HG03520 (cell line): ENCODE data around the gene CALM1.
A peak's percentile ranks its signal among the peaks of the same experiment; 100 is the strongest.

Experiments
- ATAC-seq: cut with Tn5 transposase; IDR thresholded peaks from one replicate; pipeline ENCODE4 v1.9.1; 2021; ENCODE audit warnings: mild to moderate bottlenecking, moderate library complexity; ENCODE audit not compliant: unreplicated experiment

Gene CALM1

GRCh38 chr14:90396341-90397339 is at the start of gene CALM1:
CALM1 (plus strand) TSS chr14:90397029; CDS start chr14:90397231, 202 bp downstream.
- ATAC-seq, result peak; percentile 60

DNA sequence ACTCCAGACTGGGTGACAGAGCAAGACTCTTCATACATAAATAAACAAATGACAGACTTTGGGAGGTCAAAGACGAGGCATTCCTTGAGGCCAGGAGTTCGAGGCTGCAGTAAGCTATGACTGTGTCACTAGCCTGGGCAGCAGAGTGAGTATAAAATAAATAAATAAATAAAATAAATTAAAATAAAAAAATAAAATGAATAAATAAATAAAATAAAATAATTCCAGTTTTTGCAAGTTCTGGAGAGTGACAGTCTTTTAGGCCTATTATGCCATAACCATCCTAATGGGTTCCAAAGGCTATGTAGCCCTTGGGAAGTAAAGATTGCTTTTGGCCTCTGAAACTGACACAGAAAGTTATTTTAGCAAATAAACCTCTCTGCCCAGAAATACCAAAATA is 48.6 kb upstream of the CALM1 start:
- ATAC-seq, result no peak

DNA sequence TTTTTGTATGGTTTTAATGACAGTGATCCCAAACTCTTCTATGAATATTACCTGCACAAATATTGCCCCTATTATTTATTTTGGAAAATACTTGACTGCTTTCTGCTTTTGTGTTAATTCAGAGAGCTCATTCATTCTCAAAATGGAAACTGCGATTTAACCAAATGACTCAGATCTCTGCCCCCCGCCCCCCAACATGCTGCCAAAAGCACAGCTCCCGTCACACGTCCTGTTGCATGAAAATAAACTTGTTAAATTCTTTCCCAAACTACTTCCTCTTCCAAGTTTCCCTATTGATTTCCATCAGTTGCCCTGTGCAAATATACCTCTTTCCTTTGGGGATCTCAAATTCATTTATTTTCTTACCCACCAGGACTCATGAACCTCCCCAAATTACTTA is 47.1 kb upstream of the CALM1 start:
- no peak for ATAC-seq

DNA sequence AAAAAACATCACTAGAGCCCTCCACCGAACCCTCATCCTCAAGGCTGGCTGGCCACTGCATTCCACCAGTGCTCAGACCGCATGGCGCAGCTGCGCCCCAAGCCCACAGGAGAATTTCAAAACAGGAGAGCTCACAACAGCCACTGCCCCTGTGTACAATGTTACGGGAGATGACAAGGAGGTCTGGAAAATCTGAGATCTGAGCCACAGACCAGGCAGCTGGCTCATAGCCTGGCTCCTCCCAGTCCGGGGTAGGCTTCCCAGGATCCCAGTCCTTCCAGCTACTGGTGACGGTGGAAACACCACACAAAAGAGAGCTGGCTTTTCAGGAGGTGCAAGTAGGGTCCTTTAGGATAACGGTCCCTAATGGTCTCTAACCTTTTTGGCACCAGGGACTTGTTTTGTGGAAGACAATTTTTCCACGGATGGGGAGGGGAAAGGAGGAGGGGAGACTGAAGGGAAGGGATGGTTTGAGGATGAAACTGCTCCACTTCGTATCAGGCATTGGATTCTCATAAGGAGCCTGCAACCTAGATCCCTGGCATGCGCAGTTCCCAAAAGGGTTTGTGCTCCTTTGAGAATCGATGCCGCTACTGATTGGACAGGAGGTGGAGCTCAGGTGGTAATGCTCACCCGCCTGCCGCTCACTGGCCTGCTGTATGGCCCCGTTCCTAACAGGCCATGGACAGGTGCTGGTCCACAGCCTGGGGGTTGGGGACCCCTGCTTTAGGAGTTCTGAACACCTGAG is 42.1 kb upstream of the CALM1 start:
- ATAC-seq, result no peak

DNA sequence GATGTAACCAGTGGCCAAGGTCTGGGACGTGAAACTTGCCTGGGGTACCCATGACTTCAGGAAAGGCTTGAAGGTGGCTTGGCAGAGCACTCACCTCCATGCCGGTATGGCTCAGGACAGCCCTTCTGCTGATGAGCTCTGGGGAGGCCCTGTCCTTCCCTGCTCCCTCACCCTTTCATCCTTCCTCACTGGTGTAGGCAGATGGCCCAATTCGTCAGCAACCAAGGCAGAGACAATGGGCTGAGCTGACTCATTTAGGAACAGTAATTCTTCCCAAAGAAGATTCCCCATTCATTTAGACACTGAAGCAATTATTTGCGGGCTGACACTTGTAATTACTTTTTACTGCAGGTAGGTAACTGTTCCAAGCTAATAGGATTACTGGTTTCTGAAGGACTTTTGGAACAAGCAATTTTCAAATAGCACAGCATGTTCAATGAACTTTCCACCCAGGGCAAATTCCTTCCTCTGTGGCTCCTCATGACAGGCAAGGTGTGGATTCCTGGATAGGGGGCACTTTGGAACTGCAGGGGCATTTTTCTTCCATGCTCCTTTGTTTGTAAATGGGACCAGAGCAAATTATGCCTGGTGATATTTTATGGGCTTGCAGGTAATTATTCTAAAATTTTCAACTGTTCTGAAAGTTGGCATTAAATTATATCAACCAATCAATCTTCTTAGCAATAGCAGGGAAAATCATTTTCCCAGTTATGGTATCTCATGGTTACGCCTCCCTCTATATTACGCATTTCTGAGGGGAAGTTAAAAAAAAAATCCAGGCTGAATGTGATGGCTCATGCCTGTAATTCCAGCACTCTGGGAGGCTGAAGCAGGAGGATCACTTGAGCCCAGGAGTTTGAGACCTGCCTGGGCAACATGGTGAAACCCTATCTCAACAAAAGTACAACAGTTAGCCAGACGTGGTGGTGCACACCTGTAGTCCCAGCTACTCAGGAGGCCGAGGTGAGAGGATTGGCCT is 41.0 kb upstream of the CALM1 start:
- ATAC-seq, result no peak

DNA sequence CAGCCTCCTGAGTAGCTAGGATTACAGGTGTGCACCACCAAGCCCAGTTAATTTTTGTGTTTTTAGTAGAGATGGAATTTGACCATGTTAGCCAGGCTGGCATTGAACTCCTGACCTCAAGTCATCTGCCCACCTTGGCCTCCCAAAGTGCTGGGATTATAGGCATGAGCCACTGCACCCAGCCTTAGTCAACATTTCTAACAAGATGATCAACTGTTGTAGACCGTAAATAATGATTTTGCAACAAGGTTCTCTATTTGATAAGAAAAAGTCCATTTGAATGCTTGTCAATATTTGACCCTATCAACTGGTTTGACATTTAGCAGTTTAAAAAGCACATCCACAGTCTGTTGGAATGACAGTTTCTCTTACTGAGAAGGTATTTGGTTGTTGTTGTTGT is 39.9 kb upstream of the CALM1 start:
- ATAC-seq, result no peak

- ATAC-seq, result no peak
Measured at GRCh38 chr14:90358359-90358758, 38.5 kb upstream of the CALM1 start.

GRCh38 chr14:90361865-90362557 is 34.8 kb upstream of the CALM1 start:
- ATAC-seq, result no peak

- ATAC-seq, result no peak
Measured at GRCh38 chr14:90362558-90362896, 34.3 kb upstream of the CALM1 start.

DNA sequence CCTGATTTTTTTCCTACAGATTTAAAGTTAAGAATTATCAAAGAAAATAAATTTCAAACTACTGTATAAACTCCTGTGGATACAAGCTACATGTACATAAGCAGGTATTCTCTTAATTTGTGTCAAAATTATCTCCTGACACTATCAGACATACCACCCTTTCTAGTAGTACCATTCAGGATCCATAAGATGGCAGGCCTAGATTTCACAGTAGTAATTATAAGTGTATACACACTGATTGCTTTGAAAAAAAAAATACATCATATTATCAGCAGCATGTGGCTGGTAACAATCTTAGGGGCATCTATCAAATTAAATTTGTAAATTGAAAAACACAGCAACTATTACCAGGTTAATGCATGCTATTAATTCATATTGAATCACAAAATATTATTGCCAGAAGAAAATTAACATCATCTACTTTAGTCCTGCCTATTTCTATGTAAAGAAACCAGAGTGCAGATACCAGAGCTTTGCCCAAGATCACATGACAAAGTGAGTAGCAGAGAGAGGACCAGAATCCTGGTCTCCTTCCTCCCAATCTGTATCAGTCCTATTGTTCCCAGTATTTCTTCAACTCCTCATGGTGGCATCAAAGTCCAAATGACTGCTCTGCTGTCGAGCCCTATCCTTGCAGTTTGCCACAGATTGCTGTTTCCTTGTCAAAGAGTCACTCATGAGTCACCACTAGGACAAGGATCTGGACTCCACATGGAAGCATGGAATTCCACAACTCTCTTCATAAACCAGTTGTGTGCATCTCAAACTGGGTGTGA is 27.7 kb upstream of the CALM1 start:
- ATAC-seq, result no peak

- ATAC-seq, result no peak
Measured at GRCh38 chr14:90373887-90374286, 22.9 kb upstream of the CALM1 start.

DNA sequence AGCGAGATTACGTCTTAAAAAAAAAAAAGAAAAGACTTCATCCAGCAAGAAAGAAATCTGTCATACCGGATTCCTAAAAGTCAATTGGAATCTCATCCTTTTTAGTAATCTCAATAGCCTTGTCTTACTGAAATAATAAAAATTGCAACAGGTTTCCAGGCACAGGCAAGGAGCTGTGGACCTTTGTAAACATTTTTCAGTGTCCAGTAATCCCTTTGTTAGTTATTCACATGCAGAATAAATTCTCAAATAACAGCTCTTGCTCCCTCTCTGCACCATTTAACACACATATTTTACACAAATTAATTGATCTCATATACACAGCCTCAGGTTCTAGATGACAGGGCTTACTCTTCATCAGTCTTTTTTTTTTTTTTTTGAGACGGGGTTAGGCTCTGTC is 22.0 kb upstream of the CALM1 start:
- ATAC-seq, result no peak

- no peak for ATAC-seq
Measured at GRCh38 chr14:90375934-90376333, 20.9 kb upstream of the CALM1 start.

GRCh38 chr14:90378249-90378648 is 18.6 kb upstream of the CALM1 start:
- ATAC-seq, result no peak

- no peak for ATAC-seq
Measured at GRCh38 chr14:90379106-90379505, 17.7 kb upstream of the CALM1 start.

DNA sequence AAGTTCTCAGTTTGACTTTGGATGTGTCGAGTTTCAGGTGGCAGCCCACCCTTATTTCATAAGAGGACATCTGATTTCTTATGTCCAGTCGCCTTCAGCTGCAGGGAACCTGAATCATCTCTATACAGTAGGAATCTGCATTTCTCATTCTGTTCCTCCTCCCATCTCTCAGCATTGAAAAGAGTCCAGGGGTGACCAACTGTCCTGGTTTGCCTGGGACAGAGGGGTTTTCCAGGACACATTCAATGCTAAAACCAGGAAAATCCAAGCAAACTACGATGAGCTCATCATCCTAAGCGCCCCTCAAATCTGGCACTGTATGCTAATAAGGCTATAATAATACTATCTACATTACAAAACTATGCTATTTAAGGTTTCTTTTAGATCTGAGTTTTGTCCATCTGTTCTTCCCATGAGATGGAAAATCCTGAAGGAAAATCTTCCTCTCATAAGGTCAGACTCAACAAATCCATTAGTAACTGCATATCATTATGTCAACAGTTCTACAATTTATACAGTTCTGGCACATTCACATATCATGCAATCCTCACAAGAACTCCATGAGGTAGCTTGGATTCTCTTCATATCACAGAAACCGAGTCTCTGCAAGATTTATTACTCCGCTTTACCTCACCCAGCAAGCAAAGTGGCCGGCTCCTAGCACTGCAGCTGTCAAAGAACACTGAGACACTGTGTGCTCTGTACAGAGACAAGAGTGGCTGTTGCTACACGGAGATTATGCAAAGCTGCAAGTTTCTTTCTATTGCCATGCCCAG is 15.6 kb upstream of the CALM1 start:
- ATAC-seq, result no peak

- no peak for ATAC-seq
Measured at GRCh38 chr14:90381999-90382451, 14.8 kb upstream of the CALM1 start.

GRCh38 chr14:90382491-90383125 is 14.2 kb upstream of the CALM1 start:
- ATAC-seq, result peak; percentile 8
